ENCODE measurements around the gene IRF2BPL. TPM values are rescaled to one million over a fixed set of nuclear protein-coding genes. Genes with fewer than 3 reads are reported as not detected.

IRF2BPL gene
- total and polyA plus RNA-seq, 2 of the 8 experiments (the other 6 are each of a cell fraction or from before 2014, with no cell fraction given) = 18.8 to 57.0 TPM

DNA sequence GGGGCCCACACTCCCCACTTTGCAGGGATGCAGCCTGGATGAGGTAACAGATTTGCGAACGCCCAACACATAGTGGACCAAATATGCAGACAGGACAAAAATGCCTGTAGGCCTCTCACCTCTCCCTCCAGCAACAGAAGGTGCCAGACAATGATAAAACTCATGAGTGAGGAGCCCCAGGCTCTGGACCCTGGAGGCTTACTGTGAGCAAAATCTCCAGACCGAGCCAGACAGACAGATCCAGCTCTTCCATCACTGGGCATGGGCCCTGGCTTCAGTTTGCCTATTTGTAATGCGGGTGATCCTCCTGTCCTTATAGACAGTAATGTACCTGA, 42.3 kb downstream of the IRF2BPL start:
- Histone ChIP-seq H3K9ac (replicated peaks in 1 of 4; ENCODE audit: extremely low read depth in 1 of 4, low read depth in 3 of 4, low read length in 3 of 4) (no peak overlapping the region), H2AK5ac (ENCODE audit: low read depth, low read length) (peak overlapping the region; percentile 90; the same call in 1 of the 2 replicates), H4K91ac (replicated peaks; ENCODE audit: insufficient read length, low read length) (no peak overlapping the region), H3K23ac (ENCODE audit: insufficient read length) (no peak overlapping the region), H3K79me1 (ENCODE audit: low read depth, low read length) (no peaks in the 10 kb centered on the region), H3K36me3 (ENCODE audit: control insufficient read depth in 2 of 4, insufficient read depth in 4 of 4, low read length in 3 of 4) (no peaks in the 10 kb centered on the region), H3K27ac (ENCODE audit: low read depth, low read length) (no peak overlapping the region), H3K4me1 (replicated peaks in 1 of 4; ENCODE audit: control insufficient read depth in 3 of 4, insufficient read depth in 4 of 4, low read length in 3 of 4) (peaks cover 8 to 23% (median 13%) of the 10 kb centered on the region in 4 experiments), H3K4ac (replicated peaks; ENCODE audit: insufficient read length, low read depth, low read length) (peak overlapping the region; percentile 40), H3K56ac (replicated peaks; ENCODE audit: insufficient read length, low read depth, low read length) (no peak overlapping the region), H4K5ac (ENCODE audit: insufficient read length, low read depth, low read length) (no peak overlapping the region), H3K14ac (ENCODE audit: insufficient read length) (no peak overlapping the region), H3K9me3 (ENCODE audit: insufficient read depth in 2 of 2, low read depth in 1 of 2, low read length in 1 of 2) (no peaks in the 10 kb centered on the region), H2BK5ac (ENCODE audit: low read depth, low read length) (no peak overlapping the region; the same call in 1 of the 2 replicates), H3K23me2 (ENCODE audit: low read depth, low read length) (no peaks in the 10 kb centered on the region), H3K4me3 (ENCODE audit: extremely low read depth in 1 of 4, insufficient read depth in 2 of 4, low read depth in 3 of 4, low read length in 4 of 4) (no peak overlapping the region), H3K79me2 (ENCODE audit: control insufficient read depth in 1 of 2, insufficient read depth in 2 of 2, low read length in 2 of 2) (no peaks in the 10 kb centered on the region), H2BK20ac (ENCODE audit: low read length) (peak overlapping the region; percentile 86; the same call in 1 of the 2 replicates), H3K27me3 (replicated peaks in 1 of 4; ENCODE audit: control insufficient read depth in 3 of 4, extremely low read depth in 1 of 4, insufficient read depth in 3 of 4, low read length in 3 of 4) (no peaks in the 10 kb centered on the region), H2BK15ac (ENCODE audit: low read length) (no peak overlapping the region), H3K4me2 (ENCODE audit: insufficient read depth in 1 of 2, low read depth in 2 of 2, low read length in 2 of 2) (no peak overlapping the region), H2BK12ac (ENCODE audit: low read depth, low read length) (peak overlapping the region; percentile 81; the same call in 1 of the 2 replicates), H3K18ac (ENCODE audit: extremely low read depth, low read length) (no peak overlapping the region), H2AFZ (ENCODE audit: low read length) (no peak overlapping the region), H4K8ac (ENCODE audit: extremely low read depth, insufficient read depth, low read length) (no peak overlapping the region), H2BK120ac (replicated peaks; ENCODE audit: low read depth, low read length) (no peak overlapping the region), H4K20me1 (replicated peaks in 1 of 2; ENCODE audit: control insufficient read depth in 1 of 2, insufficient read depth in 2 of 2, low read length in 2 of 2) (no peaks in the 10 kb centered on the region)
- ChIA-PET POLR2A (ENCODE audit: partially characterized antibody) (no interaction called here), CTCF (ENCODE audit: partially characterized antibody) (interaction anchor here (0.7 to 4.9 kb wide), 7 partner anchors 10 to 110 kb away, joined by 3 to 28 read pairs (median 3); no protein-coding TSS in a partner anchor)
- no peak for FAIRE-seq
- no peak for DNase-seq (ENCODE audit: low read depth in 1 of 2, low spot score in 2 of 2)
- TF ChIP-seq USF2 (IDR thresholded peaks at IDR 0.05; ENCODE audit: low read length) (no peak), RFX5 (IDR thresholded peaks at IDR 0.05; ENCODE audit: borderline replicate concordance, low read depth, low read length) (no peak), SAP30 (IDR thresholded peaks at IDR 0.05; ENCODE audit: insufficient read depth, insufficient replicate concordance, low read length) (no peak), CHD2 (IDR thresholded peaks at IDR 0.05; ENCODE audit: low read length) (no peak), KDM1A (IDR thresholded peaks at IDR 0.05; ENCODE audit: borderline replicate concordance, low read length) (no peak), NRF1 (IDR thresholded peaks at IDR 0.05; ENCODE audit: low read depth, low read length) (no peak), RNF2 (IDR thresholded peaks at IDR 0.05; ENCODE audit: borderline replicate concordance, low read depth, low read length, missing control alignments, poor library complexity, severe bottlenecking) (no peak), TAF7 (optimal IDR thresholded peaks at IDR 0.05; ENCODE audit: borderline replicate concordance, low read depth, low read length) (no peak)
- TF ChIP-seq, protein P1, sequence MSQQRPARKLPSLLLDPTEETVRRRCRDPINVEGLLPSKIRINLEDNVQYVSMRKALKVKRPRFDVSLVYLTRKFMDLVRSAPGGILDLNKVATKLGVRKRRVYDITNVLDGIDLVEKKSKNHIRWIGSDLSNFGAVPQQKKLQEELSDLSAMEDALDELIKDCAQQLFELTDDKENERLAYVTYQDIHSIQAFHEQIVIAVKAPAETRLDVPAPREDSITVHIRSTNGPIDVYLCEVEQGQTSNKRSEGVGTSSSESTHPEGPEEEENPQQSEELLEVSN (IDR thresholded peaks at IDR 0.05) = no peak
- WGBS, 2 experiments (ENCODE audit: extremely low coverage in 1 of 2, insufficient coverage in 1 of 2, insufficient read length in 1 of 2, insufficient replicate concordance in 2 of 2, low coverage in 1 of 2, low lambda C conversion rate in 2 of 2, missing lambda C conversion rate in 1 of 2) = 96% methylated on average over 4 of the region's 4 CpGs; no CpG with 5 or more reads in 1 of the 2 experiments
